HepG2 (cell line): Measurements from ENCODE around the gene GSK3A. TPM values are rescaled to one million over a fixed set of nuclear protein-coding genes. Genes with fewer than 3 reads are reported as not detected.

Experiments
- CENPX ChIP-seq: sonication (generic); formaldehyde crosslinking; IDR thresholded peaks from 2 replicates; pipeline ENCODE4 v1.9.0; 2021; ENCODE audit warnings: mild to moderate bottlenecking, missing genetic modification reagents, moderate library complexity
- CREB1 ChIP-seq, 2 experiments: fragments of 450-650 bp in 1 of 2; IDR thresholded peaks; 2 replicates each; pipeline ENCODE4 v1.6.1; 2016 to 2017; ENCODE audit warnings: control low read depth in 1 of 2, mild to moderate bottlenecking in 1 of 2, missing compliant biosample characterization in 1 of 2, missing genetic modification characterization in 1 of 2
- HIC2 ChIP-seq: sonication (generic); formaldehyde crosslinking; IDR thresholded peaks from 2 replicates; pipeline ENCODE4 v1.9.0; 2022; ENCODE audit warnings: low read depth, missing genetic modification reagents
- JUNB ChIP-seq: sonication (generic); formaldehyde crosslinking; IDR thresholded peaks from 2 replicates; pipeline ENCODE4 v1.8.0; 2022; ENCODE audit warnings: missing genetic modification reagents, mild to moderate bottlenecking, borderline replicate concordance
- ONECUT2 ChIP-seq: sonication (generic); formaldehyde crosslinking; IDR thresholded peaks from 2 replicates; pipeline ENCODE4 v1.4.0; 2020; ENCODE audit warnings: missing genetic modification reagents
- PLSCR1 ChIP-seq: sonication (generic); formaldehyde crosslinking; IDR thresholded peaks from 2 replicates; pipeline ENCODE4 v1.5.0; 2020; ENCODE audit warnings: missing genetic modification reagents, mild to moderate bottlenecking, borderline replicate concordance
- USF2 ChIP-seq, 2 experiments: sonication (generic) in 1 of 2; formaldehyde crosslinking in 1 of 2; IDR thresholded peaks; 2 replicates each; pipeline versions ENCODE4 v1.5.1 to v1.6.1; 2011 to 2020; ENCODE audit warnings: borderline replicate concordance in 1 of 2, low read depth in 1 of 2, low read length in 1 of 2, mild to moderate bottlenecking in 1 of 2, missing genetic modification reagents in 1 of 2, moderate library complexity in 1 of 2
- ZNF282 ChIP-seq: fragments of 450-650 bp; IDR thresholded peaks from 2 replicates; pipeline ENCODE4 v1.6.1; 2018; ENCODE audit not compliant: partially characterized antibody
- ZNF841 ChIP-seq: sonication (generic); formaldehyde crosslinking; IDR thresholded peaks from 2 replicates; pipeline ENCODE4 v1.8.1; 2023; ENCODE audit warnings: missing genetic modification reagents, borderline replicate concordance
- ZSCAN29 ChIP-seq: sonication (generic); formaldehyde crosslinking; conservative IDR thresholded peaks from 2 replicates; pipeline ENCODE4 v1.4.0; 2020; ENCODE audit warnings: mild to moderate bottlenecking, missing genetic modification reagents
- polyA plus RNA-seq, 8 experiments: library from polyadenylated mRNA; depleted of rRNA in 3 of 8; stranded (reverse) in 7 of 8; unstranded in 1 of 8; fragments of >200 nt; fragmentation: Illumina TruSeq in 4 of 8; extraction: Trizol in 4 of 8; gene quantifications; 2 replicates each; pipeline versions ENCODE4 v1.2.1 to v1.2.3, GENCODE V29; 2011 to 2016; ENCODE audit warnings: low read depth in 4 of 8, missing spikeins in 1 of 8, mixed read lengths in 1 of 8; ENCODE audit not compliant: insufficient read depth in 1 of 8
- total RNA-seq, 5 experiments: library from RNA; depleted of rRNA; stranded (reverse); fragments of >200 nt; fragmentation: Illumina TruSeq; extraction: Trizol; gene quantifications; 2 replicates each; pipeline ENCODE4 v1.2.3, GENCODE V29; 2016; ENCODE audit warnings: low read depth in 1 of 5
- TF ChIP-seq, protein P1 (sequence below): sonication (generic); formaldehyde crosslinking; IDR thresholded peaks from 2 replicates; pipeline ENCODE4 v1.5.1; 2020; ENCODE audit warnings: missing genetic modification reagents, mild to moderate bottlenecking, borderline replicate concordance
- TF ChIP-seq, protein P2 (sequence below), 2 experiments: sonication (generic) in 1 of 2; formaldehyde crosslinking in 1 of 2; IDR thresholded peaks; 2 replicates each; pipeline versions ENCODE4 v1.6.1 to v1.9.0; 2014 to 2022; ENCODE audit warnings: antibody characterized with exemption in 1 of 2, borderline replicate concordance in 1 of 2, inconsistent platforms in 1 of 2, low read depth in 1 of 2, missing genetic modification reagents in 1 of 2

GSK3A gene
- total and polyA plus RNA-seq, 2 of the 13 experiments (the other 11 are each of a cell fraction or from before 2014, with no cell fraction given) = 16.9 to 52.5 TPM

DNA sequence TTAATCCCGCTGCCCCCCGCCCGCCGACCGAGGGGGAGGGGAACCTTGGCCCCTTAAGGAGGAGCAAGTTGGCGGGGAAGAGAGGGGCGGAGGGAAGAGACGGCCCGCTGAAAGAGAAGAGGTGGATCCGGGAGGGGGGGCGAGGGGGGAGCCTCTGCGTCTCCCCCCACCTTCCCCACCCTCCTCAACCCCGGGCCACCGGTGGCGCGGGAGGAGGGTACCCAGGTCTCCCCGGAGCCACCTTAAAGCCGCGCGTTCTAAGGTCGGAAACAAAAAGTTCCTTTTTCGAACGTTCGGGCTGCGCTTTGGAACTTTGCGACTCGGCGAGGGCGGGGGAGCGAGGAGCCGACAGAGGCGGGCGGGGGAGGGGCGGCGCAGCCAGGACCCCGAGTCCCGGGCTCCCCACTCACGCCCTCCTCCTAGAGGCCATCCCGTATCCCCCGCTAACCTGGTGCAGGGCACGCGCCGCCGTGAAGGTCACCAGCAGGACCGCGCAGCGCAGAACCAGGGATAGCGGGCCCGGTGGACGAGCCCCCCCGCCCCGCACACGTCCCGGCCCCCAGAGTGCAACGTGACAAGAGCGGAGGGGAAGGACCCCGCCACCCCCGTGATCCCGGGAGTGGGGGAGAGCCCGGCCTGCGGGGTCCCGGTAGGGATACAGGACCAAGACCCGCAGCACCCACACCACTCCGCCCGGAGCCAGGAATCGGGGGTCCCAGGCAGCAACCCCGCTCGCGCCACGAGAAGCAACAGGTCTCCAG, 11.9 kb upstream of the GSK3A start (continued):
- no peak for TF ChIP-seq HIC2 (CRISPR knock-in tag)
- TF ChIP-seq, protein P1, sequence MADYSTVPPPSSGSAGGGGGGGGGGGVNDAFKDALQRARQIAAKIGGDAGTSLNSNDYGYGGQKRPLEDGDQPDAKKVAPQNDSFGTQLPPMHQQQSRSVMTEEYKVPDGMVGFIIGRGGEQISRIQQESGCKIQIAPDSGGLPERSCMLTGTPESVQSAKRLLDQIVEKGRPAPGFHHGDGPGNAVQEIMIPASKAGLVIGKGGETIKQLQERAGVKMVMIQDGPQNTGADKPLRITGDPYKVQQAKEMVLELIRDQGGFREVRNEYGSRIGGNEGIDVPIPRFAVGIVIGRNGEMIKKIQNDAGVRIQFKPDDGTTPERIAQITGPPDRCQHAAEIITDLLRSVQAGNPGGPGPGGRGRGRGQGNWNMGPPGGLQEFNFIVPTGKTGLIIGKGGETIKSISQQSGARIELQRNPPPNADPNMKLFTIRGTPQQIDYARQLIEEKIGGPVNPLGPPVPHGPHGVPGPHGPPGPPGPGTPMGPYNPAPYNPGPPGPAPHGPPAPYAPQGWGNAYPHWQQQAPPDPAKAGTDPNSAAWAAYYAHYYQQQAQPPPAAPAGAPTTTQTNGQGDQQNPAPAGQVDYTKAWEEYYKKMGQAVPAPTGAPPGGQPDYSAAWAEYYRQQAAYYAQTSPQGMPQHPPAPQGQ (CRISPR knock-in tag) = no peak
- no peak for TF ChIP-seq PLSCR1
- no peak for TF ChIP-seq ZNF282
- TF ChIP-seq JUNB (CRISPR knock-in tag) = no peak
- no peak for TF ChIP-seq ONECUT2
- TF ChIP-seq ZNF841 = no peak
- no peak for TF ChIP-seq CENPX
- TF ChIP-seq, protein P2, sequence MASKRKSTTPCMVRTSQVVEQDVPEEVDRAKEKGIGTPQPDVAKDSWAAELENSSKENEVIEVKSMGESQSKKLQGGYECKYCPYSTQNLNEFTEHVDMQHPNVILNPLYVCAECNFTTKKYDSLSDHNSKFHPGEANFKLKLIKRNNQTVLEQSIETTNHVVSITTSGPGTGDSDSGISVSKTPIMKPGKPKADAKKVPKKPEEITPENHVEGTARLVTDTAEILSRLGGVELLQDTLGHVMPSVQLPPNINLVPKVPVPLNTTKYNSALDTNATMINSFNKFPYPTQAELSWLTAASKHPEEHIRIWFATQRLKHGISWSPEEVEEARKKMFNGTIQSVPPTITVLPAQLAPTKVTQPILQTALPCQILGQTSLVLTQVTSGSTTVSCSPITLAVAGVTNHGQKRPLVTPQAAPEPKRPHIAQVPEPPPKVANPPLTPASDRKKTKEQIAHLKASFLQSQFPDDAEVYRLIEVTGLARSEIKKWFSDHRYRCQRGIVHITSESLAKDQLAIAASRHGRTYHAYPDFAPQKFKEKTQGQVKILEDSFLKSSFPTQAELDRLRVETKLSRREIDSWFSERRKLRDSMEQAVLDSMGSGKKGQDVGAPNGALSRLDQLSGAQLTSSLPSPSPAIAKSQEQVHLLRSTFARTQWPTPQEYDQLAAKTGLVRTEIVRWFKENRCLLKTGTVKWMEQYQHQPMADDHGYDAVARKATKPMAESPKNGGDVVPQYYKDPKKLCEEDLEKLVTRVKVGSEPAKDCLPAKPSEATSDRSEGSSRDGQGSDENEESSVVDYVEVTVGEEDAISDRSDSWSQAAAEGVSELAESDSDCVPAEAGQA (IDR thresholded peaks at IDR 0.05; ENCODE audit: low read depth) = no peak
- TF ChIP-seq, protein P2 (CRISPR knock-in tag; IDR thresholded peaks at IDR 0.05; ENCODE audit: borderline replicate concordance) = no peak
- TF ChIP-seq USF2 (IDR thresholded peaks at IDR 0.05; ENCODE audit: low read depth, low read length) = no peak
- TF ChIP-seq USF2 (CRISPR knock-in tag; IDR thresholded peaks at IDR 0.05; ENCODE audit: borderline replicate concordance) = no peak
- no peak for TF ChIP-seq CREB1 (IDR thresholded peaks at IDR 0.05)
- TF ChIP-seq CREB1 (CRISPR knock-in tag; IDR thresholded peaks at IDR 0.05) = peak; percentile 5; the same call in 1 of the 2 replicates
- TF ChIP-seq ZSCAN29 (CRISPR knock-in tag) = no peak
